SK-N-SH (cell line): ENCODE data around the gene PKP4.

Experiments used
- CTCF ChIP-seq: fragments of 200-600 bp; sonication (generic); IDR thresholded peaks from 2 replicates; pipeline ENCODE4 v1.6.1; 2017; ENCODE audit warnings: antibody characterized with exemption, mild to moderate bottlenecking, moderate library complexity
- FOXJ3 ChIP-seq: sonication (generic); formaldehyde crosslinking; IDR thresholded peaks from 2 replicates; pipeline ENCODE4 v1.5.1; 2020; ENCODE audit warnings: mild to moderate bottlenecking, missing genetic modification reagents
- POLR2AphosphoS5 ChIP-seq: IDR thresholded peaks from 2 replicates; pipeline ENCODE4 v1.6.1; 2012; ENCODE audit warnings: low read depth, low read length
- RXRA ChIP-seq: IDR thresholded peaks from 2 replicates; pipeline ENCODE4 v1.4.0; 2012; ENCODE audit warnings: low read depth, mild to moderate bottlenecking, borderline replicate concordance
- TCF12 ChIP-seq: IDR thresholded peaks from 2 replicates; pipeline ENCODE4 v1.4.0; 2012

GRCh38 chr2:158662421-158662820, 205.7 kb downstream of the PKP4 start:
- TF ChIP-seq RXRA (no peak), FOXJ3 (CRISPR knock-in tag) (no peak), CTCF (no peak), TCF12 (no peak), POLR2AphosphoS5 (no peak)
